MM.1S (cell line): ENCODE data around the gene KCNMA1.

Experiments used
- DNase-seq: peaks from one replicate; pipeline ENCODE4 v3.0.0-alpha.2; 2015
- H2AFZ ChIP-seq: fragments of 300-600 bp; sonication (generic); 2 replicates; pipeline ENCODE4 v1.6.0; 2016; ENCODE audit warnings: antibody characterized with exemption, low read length
- H3F3A ChIP-seq: fragments of 300-600 bp; sonication (generic); 2 replicates; pipeline ENCODE4 v1.6.1; 2016; ENCODE audit warnings: mild to moderate bottlenecking, antibody characterized with exemption, low read length, moderate library complexity, mixed read lengths; ENCODE audit not compliant: insufficient read depth
- H3K27ac ChIP-seq: fragments of 300-600 bp; sonication (generic); 2 replicates; pipeline ENCODE4 v1.5.1; 2016; ENCODE audit warnings: mild to moderate bottlenecking, low read length
- H3K27me3 ChIP-seq: fragments of 300-600 bp; sonication (generic); replicated peaks from 2 replicates; pipeline ENCODE4 v1.6.0; 2016; ENCODE audit warnings: low read length; ENCODE audit not compliant: insufficient read depth
- H3K36me3 ChIP-seq: fragments of 300-600 bp; sonication (generic); replicated peaks from 2 replicates; pipeline ENCODE4 v1.6.1; 2016; ENCODE audit warnings: mild to moderate bottlenecking, low read length, mixed read lengths; ENCODE audit not compliant: insufficient read depth
- H3K4me1 ChIP-seq: fragments of 300-600 bp; sonication (generic); 2 replicates; pipeline ENCODE4 v1.6.1; 2016; ENCODE audit warnings: low read length, mixed read lengths
- H3K4me2 ChIP-seq: fragments of 300-600 bp; sonication (generic); 2 replicates; pipeline ENCODE4 v1.6.0; 2016; ENCODE audit warnings: low read depth, low read length
- H3K4me3 ChIP-seq: fragments of 300-600 bp; sonication (generic); 2 replicates; pipeline ENCODE4 v1.5.1; 2016; ENCODE audit warnings: low read length, mixed read lengths
- H3K79me2 ChIP-seq: fragments of 300-600 bp; sonication (generic); 2 replicates; pipeline ENCODE4 v1.6.1; 2016; ENCODE audit warnings: mixed run types, low read length, mixed read lengths
- H3K9ac ChIP-seq: fragments of 300-600 bp; sonication (generic); 2 replicates; pipeline ENCODE4 v1.6.1; 2016; ENCODE audit warnings: low read length, mixed read lengths
- H3K9me2 ChIP-seq: fragments of 300-600 bp; sonication (generic); replicated peaks from 2 replicates; pipeline ENCODE4 v1.6.1; 2016; ENCODE audit warnings: mild to moderate bottlenecking, low read length, mixed read lengths; ENCODE audit not compliant: insufficient read depth
- H3K9me3 ChIP-seq: fragments of 300-600 bp; sonication (generic); replicated peaks from 2 replicates; pipeline ENCODE4 v1.6.1; 2016; ENCODE audit warnings: mild to moderate bottlenecking, low read length, mixed read lengths; ENCODE audit not compliant: insufficient read depth
- H4K20me1 ChIP-seq: fragments of 300-600 bp; sonication (generic); 2 replicates; pipeline ENCODE4 v1.6.1; 2016; ENCODE audit warnings: mild to moderate bottlenecking, low read length, moderate library complexity, mixed read lengths; ENCODE audit not compliant: insufficient read depth
- EZH2 ChIP-seq: fragments of 300-600 bp; sonication (generic); optimal IDR thresholded peaks from 2 replicates; pipeline ENCODE3; 2017; ENCODE audit warnings: low read depth, mild to moderate bottlenecking, antibody characterized with exemption, low read length, mixed read lengths
- EZH2phosphoT487 ChIP-seq: fragments of 300-600 bp; sonication (generic); IDR thresholded peaks from 2 replicates; pipeline ENCODE4 v1.6.1; 2018; ENCODE audit warnings: antibody characterized with exemption, low read length
- TF ChIP-seq, protein P1 (sequence below): fragments of 300-600 bp; sonication (generic); IDR thresholded peaks from 2 replicates; pipeline ENCODE4 v1.5.1; 2016; ENCODE audit warnings: antibody characterized with exemption, low read length, mixed read lengths

KCNMA1 gene

DNA sequence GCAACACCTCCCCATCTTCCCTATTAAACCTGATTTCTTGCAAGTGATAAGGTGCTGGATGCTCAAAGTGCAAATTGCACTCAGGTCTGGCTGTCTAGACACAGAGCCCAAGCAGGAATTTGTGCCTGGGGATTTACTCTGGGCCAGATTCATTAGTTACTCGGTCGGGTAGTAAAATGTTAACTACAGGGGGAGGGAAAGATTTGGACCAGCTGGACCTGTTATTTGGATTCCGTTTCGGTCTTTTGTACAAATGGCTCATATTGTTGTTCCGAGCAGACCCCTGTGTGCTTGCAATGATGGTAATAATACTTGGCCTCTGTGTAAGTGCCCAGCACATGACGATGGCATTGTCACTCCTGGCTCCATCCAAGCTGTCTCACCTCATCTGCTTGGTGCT, 609.6 kb downstream of the KCNMA1 start:
- no peak overlapping the region for H3K9ac ChIP-seq
- H3K4me3 ChIP-seq, result no peak overlapping the region
- no peaks in the 10 kb centered on the region for H3K9me3 ChIP-seq
- DNase-seq, result no peak
- H3K27ac ChIP-seq, result no peak overlapping the region
- H3F3A ChIP-seq, result no peaks in the 10 kb centered on the region
- no peak overlapping the region for H3K4me2 ChIP-seq
- no peak overlapping the region for H2AFZ ChIP-seq
- no peaks in the 10 kb centered on the region for H3K79me2 ChIP-seq
- no peaks in the 10 kb centered on the region for H3K27me3 ChIP-seq
- H3K9me2 ChIP-seq, result no peaks in the 10 kb centered on the region
- no peaks in the 10 kb centered on the region for H3K36me3 ChIP-seq
- no peaks in the 10 kb centered on the region for H4K20me1 ChIP-seq
- no peak for TF ChIP-seq EZH2phosphoT487
- TF ChIP-seq, protein P1, sequence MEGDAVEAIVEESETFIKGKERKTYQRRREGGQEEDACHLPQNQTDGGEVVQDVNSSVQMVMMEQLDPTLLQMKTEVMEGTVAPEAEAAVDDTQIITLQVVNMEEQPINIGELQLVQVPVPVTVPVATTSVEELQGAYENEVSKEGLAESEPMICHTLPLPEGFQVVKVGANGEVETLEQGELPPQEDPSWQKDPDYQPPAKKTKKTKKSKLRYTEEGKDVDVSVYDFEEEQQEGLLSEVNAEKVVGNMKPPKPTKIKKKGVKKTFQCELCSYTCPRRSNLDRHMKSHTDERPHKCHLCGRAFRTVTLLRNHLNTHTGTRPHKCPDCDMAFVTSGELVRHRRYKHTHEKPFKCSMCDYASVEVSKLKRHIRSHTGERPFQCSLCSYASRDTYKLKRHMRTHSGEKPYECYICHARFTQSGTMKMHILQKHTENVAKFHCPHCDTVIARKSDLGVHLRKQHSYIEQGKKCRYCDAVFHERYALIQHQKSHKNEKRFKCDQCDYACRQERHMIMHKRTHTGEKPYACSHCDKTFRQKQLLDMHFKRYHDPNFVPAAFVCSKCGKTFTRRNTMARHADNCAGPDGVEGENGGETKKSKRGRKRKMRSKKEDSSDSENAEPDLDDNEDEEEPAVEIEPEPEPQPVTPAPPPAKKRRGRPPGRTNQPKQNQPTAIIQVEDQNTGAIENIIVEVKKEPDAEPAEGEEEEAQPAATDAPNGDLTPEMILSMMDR, result no peak
- TF ChIP-seq EZH2, result no peak
- H3K4me1 ChIP-seq, result no peaks in the 10 kb centered on the region

DNA sequence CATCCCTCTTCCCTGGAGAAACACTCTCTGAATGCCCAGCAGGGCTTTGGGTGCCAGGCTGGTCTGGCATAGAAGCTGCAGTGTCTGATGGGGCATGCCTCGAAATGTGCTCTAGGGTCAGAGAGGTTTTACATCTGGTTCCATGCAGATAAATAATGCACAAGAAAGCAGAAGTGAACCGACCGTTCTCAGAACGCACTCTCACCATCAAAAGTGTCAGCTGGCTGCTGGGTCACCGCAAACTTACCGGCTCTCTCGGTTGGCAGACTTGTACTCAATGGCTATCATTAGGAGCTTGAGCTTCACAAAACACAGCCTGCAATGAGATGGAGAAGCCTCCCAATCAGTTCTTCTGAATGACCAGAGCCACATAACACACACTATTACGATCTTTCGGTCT, 610.0 kb downstream of the KCNMA1 start:
- Histone ChIP-seq H3K9me3 (no peaks in the 10 kb centered on the region), H3K27me3 (no peaks in the 10 kb centered on the region), H3K79me2 (no peaks in the 10 kb centered on the region), H3K9ac (no peak overlapping the region), H2AFZ (no peak overlapping the region), H3K4me3 (no peak overlapping the region), H3K4me1 (no peaks in the 10 kb centered on the region), H3K9me2 (no peaks in the 10 kb centered on the region), H3K4me2 (no peak overlapping the region), H3F3A (no peaks in the 10 kb centered on the region), H4K20me1 (no peaks in the 10 kb centered on the region), H3K27ac (no peak overlapping the region), H3K36me3 (no peaks in the 10 kb centered on the region)
- DNase-seq, result peak; percentile 10
- TF ChIP-seq EZH2phosphoT487 (no peak), EZH2 (no peak)
- TF ChIP-seq, protein P1, result no peak

DNA sequence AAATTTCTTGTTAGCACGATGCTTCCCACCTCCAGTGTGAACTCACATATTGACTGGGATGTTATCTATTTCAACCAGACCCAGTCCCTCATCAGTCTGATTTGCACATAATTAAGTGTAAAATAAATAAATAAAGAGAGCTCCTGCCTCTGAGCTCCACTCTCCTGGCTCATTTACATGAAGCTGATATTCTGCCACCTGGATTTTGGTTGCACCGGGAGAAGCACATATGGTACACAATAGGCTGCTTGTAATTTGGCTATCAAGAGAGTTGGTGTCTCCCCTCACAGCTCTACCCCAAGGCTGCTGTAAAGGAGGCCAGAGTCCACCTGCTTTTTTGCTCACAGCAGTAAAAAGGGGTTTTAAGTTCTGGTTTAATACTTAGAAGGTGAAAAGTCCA, 610.5 kb downstream of the KCNMA1 start:
- H3K79me2 ChIP-seq, result no peaks in the 10 kb centered on the region
- H3K9ac ChIP-seq, result no peak overlapping the region
- H3K9me3 ChIP-seq, result no peaks in the 10 kb centered on the region
- no peak overlapping the region for H3K4me3 ChIP-seq
- H3K27me3 ChIP-seq, result no peaks in the 10 kb centered on the region
- H3K36me3 ChIP-seq, result no peaks in the 10 kb centered on the region
- H4K20me1 ChIP-seq, result no peaks in the 10 kb centered on the region
- no peaks in the 10 kb centered on the region for H3F3A ChIP-seq
- TF ChIP-seq EZH2 (no peak), EZH2phosphoT487 (no peak)
- TF ChIP-seq, protein P1, result no peak
- DNase-seq, result no peak
- no peaks in the 10 kb centered on the region for H3K9me2 ChIP-seq
- no peak overlapping the region for H3K27ac ChIP-seq
- H2AFZ ChIP-seq, result no peak overlapping the region
- H3K4me2 ChIP-seq, result no peak overlapping the region
- H3K4me1 ChIP-seq, result no peaks in the 10 kb centered on the region

DNA sequence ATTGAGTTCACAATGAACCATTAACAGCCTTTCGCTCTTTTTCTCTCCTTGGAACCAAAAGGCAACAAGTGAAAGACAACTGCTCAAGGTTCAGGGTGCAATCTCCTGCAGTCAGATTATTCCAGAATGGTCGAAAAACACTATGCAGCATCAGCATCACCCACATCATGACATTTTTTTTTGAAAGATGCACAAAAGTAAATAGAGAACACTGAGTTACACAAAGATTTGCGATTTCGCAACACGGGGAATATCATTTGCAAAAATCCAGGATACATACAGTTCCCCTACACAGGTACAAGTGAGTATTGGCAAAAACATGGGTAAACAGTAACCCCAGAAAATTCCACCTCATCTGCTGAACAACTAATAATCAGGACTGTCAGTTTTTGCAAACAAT, 611.5 kb downstream of the KCNMA1 start:
- no peak overlapping the region for H3K27ac ChIP-seq
- DNase-seq, result no peak
- H4K20me1 ChIP-seq, result no peaks in the 10 kb centered on the region
- no peaks in the 10 kb centered on the region for H3K36me3 ChIP-seq
- no peaks in the 10 kb centered on the region for H3K79me2 ChIP-seq
- no peaks in the 10 kb centered on the region for H3K27me3 ChIP-seq
- no peak overlapping the region for H2AFZ ChIP-seq
- H3K4me3 ChIP-seq, result no peak overlapping the region
- H3K4me1 ChIP-seq, result no peaks in the 10 kb centered on the region
- H3K9me2 ChIP-seq, result no peaks in the 10 kb centered on the region
- TF ChIP-seq, protein P1, result no peak
- no peak for TF ChIP-seq EZH2
- no peak for TF ChIP-seq EZH2phosphoT487
- H3K4me2 ChIP-seq, result no peak overlapping the region
- no peak overlapping the region for H3K9ac ChIP-seq
- no peaks in the 10 kb centered on the region for H3K9me3 ChIP-seq
- H3F3A ChIP-seq, result no peaks in the 10 kb centered on the region
